Parathyroid adenoma (tissue), 2 donors: Measurements from ENCODE around the gene TTC9C.

Source experiments
- H2AFZ ChIP-seq: fragments of 300-600 bp; sonication (generic); one replicate; pipeline ENCODE4 v1.7.0; 2017; ENCODE audit warnings: antibody characterized with exemption, mild to moderate bottlenecking
- H3K27ac ChIP-seq: fragments of 300-600 bp; sonication (generic); one replicate; pipeline ENCODE4 v1.7.0; 2017
- H3K27me3 ChIP-seq: fragments of 300-600 bp; sonication (generic); one replicate; pipeline ENCODE4 v1.7.0; 2017; ENCODE audit warnings: low read length; ENCODE audit not compliant: control insufficient read depth, insufficient read depth
- H3K36me3 ChIP-seq: fragments of 300-600 bp; sonication (generic); one replicate; pipeline ENCODE4 v1.7.0; 2017; ENCODE audit warnings: low read length; ENCODE audit not compliant: control insufficient read depth, insufficient read depth
- H3K4me1 ChIP-seq: fragments of 300-600 bp; sonication (generic); one replicate; pipeline ENCODE4 v1.7.0; 2017; ENCODE audit warnings: control low read depth
- H3K4me2 ChIP-seq: fragments of 300-600 bp; sonication (generic); one replicate; pipeline ENCODE4 v1.7.0; 2017; ENCODE audit warnings: low read length
- H3K4me3 ChIP-seq: fragments of 300-600 bp; sonication (generic); one replicate; pipeline ENCODE4 v1.7.0; 2017; ENCODE audit warnings: low read depth, low read length
- H3K79me2 ChIP-seq: fragments of 300-600 bp; sonication (generic); one replicate; pipeline ENCODE4 v1.7.0; 2017; ENCODE audit warnings: control low read depth
- H3K9ac ChIP-seq: fragments of 300-600 bp; sonication (generic); one replicate; pipeline ENCODE4 v1.7.0; 2017; ENCODE audit warnings: mild to moderate bottlenecking
- H3K9me3 ChIP-seq: fragments of 300-600 bp; sonication (generic); one replicate; pipeline ENCODE4 v1.7.0; 2017; ENCODE audit warnings: low read length; ENCODE audit not compliant: control insufficient read depth
- CTCF ChIP-seq: fragments of 300-600 bp; sonication (generic); IDR thresholded peaks from one replicate; pipeline ENCODE4 v1.7.0; 2017; ENCODE audit warnings: antibody characterized with exemption, mild to moderate bottlenecking
- donor health status: primary hyperparathyroidism.

Gene TTC9C

DNA sequence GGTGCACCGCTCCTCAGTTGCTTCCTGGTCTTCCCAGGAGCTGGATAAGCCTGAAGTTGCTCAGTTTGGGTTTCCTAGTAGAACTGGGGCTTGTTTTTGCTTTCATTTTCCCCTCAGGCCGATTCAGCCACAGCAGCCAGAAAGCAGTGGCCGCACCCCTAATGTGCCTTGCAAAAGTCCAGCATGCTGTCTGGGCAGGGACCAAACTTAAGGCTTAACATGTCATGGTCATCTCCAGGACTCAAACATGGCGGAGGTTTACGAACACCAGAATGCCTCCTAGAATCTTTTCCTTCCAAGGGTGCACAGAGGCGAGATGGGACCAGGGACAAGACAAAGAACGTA lies 18.3 kb upstream of the TTC9C start:
- H3K79me2 ChIP-seq = no peaks in the 10 kb centered on the region
- H3K9ac ChIP-seq = no peak overlapping the region
- H3K27me3 ChIP-seq = no peaks in the 10 kb centered on the region
- peaks cover 7% of the 10 kb centered on the region for H3K4me1 ChIP-seq
- H3K36me3 ChIP-seq = no peaks in the 10 kb centered on the region
- peak overlapping the region; percentile 63 for H3K4me3 ChIP-seq
- H3K9me3 ChIP-seq = no peaks in the 10 kb centered on the region
- peak overlapping the region; percentile 94 for H3K27ac ChIP-seq
- no peak for TF ChIP-seq CTCF
- H2AFZ ChIP-seq = peak overlapping the region; percentile 93
- peak overlapping the region; percentile 82 for H3K4me2 ChIP-seq

DNA sequence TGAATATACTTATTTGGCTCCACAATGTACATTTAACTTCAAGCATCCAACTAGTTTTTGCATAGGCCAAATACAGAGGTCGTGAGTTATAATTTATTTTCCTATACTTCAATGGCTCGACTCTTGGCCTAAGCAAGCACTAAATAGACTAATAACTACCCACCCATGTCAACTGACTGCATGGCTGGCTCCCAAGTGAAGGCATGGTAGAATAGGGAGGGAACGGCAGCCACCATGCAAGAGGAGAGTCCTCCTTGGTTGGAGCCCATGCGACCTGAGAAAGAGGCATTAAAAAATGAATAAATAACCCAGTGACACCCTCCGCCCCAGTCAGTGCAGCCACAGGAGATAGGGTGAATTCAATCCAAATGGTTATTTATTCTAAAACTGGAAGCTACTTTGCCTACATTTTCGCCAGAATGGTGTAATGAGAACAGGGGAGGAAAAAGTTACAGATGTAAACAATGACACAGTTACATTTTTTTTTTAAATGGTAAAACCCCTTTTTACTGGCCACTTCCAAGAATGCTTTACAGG lies 15.9 kb upstream of the TTC9C start:
- Histone ChIP-seq H3K9me3 (no peaks in the 10 kb centered on the region), H3K27ac (no peak overlapping the region), H3K36me3 (no peaks in the 10 kb centered on the region)

GRCh38 chr11:62712861-62713260 lies 15.4 kb upstream of the TTC9C start:
- peaks cover 2% of the 10 kb centered on the region for H3K4me1 ChIP-seq
- no peaks in the 10 kb centered on the region for H3K36me3 ChIP-seq
- H3K4me2 ChIP-seq = no peak overlapping the region
- no peaks in the 10 kb centered on the region for H3K27me3 ChIP-seq
- H3K27ac ChIP-seq = no peak overlapping the region
- H3K4me3 ChIP-seq = no peak overlapping the region
- peaks cover 3% of the 10 kb centered on the region for H3K79me2 ChIP-seq
- TF ChIP-seq CTCF = no peak
- H2AFZ ChIP-seq = no peak overlapping the region
- no peaks in the 10 kb centered on the region for H3K9me3 ChIP-seq
- no peak overlapping the region for H3K9ac ChIP-seq

More for the DNA sequence above, 15.9 kb upstream of the TTC9C start:
- H3K4me1 ChIP-seq = peaks cover 2% of the 10 kb centered on the region
- H3K9ac ChIP-seq = no peak overlapping the region
- H3K4me2 ChIP-seq = no peak overlapping the region
- H2AFZ ChIP-seq = no peak overlapping the region
- TF ChIP-seq CTCF = no peak
- H3K79me2 ChIP-seq = no peaks in the 10 kb centered on the region
- H3K4me3 ChIP-seq = no peak overlapping the region
- no peaks in the 10 kb centered on the region for H3K27me3 ChIP-seq

GRCh38 chr11:62713343-62713742 lies 14.9 kb upstream of the TTC9C start:
- Histone ChIP-seq H3K27ac (no peak overlapping the region), H3K4me2 (no peak overlapping the region), H3K79me2 (peaks cover 3% of the 10 kb centered on the region), H3K27me3 (no peaks in the 10 kb centered on the region), H3K9ac (no peak overlapping the region), H3K36me3 (no peaks in the 10 kb centered on the region), H3K4me1 (peaks cover 2% of the 10 kb centered on the region), H3K9me3 (no peaks in the 10 kb centered on the region), H2AFZ (no peak overlapping the region), H3K4me3 (no peak overlapping the region)
- no peak for TF ChIP-seq CTCF
